NCI-H2227 treated with DMSO at 0.1 percent for 48 hours (cell line): ENCODE measurements around the gene AUTS2.

Source experiments
- DNase-seq: peaks from one replicate; lab custom pipeline; 2025; lab: John Stamatoyannopoulos, UW

AUTS2 gene

DNA sequence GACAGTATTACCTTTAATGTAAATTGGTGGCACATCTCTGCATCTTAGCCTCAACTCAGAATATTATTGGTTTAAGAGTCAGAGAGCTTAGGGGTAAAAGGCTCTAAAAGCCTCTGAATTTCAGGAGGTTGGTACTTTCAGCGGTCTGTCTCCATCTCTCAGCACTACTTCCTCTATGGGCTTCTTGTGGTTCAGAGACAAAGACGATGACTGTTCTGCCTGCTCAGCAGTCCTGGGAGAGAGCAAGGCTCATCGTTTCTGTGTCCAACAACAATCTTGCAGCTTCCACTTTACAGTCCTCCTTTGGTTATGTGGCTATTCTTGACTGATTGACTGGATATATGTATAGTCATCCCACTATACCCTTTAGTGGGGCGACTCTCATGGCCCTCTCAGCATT lies 394.7 kb downstream of the AUTS2 start:
- no peak for DNase-seq

DNA sequence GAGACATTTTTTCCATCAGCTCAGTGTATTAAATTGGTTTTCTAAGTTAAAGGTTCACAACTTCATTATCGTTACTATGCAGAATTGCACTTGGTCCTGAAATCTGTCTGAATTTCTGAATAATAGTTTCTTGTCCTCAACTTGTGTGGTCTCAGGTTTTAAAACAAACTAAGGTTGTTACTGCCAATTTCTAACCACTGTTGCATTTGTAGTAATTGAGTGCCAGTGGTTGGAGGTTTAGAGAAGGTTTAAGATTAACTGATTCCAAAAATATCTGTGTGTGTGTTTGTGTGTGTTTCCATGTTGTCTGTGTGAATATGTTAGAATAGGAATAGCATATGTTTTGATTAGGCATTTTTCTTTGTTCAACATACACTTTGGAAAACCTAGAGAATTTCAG lies 395.9 kb downstream of the AUTS2 start:
- no peak for DNase-seq

DNA sequence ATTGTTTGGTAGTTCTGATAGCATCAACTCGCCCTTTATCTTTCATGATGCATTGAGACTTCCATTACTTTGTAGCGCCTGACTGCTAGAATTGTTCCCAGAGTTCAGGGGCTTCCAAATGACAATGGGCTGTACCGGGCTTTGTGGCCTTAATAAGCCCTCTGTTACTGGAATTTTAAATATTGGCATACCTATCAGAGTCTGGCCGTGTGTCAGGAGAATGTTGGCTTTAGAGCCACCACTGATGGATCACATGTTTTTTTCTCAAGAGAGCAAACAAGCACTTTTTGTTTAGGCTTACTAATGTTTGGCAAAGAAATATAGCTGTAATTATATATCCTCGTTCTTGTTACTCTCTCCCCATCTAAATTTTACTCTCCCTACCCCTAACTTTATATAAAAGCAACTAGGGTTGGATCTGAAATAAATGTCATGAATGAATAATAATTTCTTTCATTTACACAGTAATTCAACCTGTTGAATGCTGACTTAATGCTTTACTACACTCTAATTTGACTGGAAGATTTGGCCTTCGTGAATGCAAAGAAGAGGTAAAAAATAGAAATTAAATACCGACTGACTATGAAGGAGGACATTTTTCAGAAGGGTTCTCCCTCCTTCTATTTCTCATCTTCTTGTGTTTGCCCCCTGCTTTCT lies 396.7 kb downstream of the AUTS2 start:
- DNase-seq: no peak

DNA sequence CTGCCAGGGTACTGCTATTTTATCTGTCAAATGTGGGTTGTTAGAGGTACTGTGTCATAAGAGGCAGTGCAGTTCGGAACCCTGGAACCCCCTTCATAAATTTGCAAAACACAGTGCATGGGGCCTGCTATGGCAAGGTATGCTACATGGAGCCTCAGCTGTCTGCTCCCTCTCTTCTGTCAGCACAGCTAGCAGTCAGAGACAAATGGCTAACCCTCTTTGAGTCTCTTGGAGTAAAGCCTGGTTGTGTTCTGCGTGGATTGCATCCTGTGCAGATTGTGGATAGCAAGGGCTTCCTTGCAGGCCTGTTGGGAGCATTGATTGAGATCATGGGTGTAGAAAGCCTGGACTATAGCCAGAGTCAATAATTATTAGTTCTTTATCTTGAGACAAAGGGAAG lies 397.8 kb downstream of the AUTS2 start:
- no peak for DNase-seq

DNA sequence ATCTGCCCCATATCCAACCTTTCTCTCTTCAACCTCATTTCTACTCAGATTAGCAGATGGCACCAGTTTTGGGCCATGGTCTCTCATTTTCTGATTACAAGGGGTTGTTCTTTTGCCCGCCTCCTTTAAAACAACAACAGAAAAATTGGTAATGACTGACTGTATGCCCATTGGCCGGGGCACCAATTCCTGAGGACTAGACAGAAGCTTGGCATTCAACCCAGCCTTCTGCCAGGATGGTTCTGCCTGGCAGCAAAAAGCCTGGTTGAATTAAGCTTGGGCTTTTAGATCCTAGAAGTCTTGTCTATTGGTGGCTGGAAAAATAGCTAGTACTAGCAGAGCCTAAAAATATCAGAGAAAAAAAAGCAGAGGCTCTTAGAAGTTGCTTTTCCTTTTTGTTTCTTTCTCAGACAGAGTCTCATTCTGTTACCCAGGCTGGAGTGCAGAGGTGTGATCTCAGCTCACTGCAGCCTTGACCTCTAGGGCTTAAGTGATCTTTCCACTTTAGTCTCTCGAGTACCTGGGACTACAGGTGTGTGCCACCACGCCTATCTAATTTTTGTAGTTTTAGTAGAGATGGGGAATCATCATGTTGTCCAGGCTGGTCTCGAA lies 402.6 kb downstream of the AUTS2 start:
- no peak for DNase-seq

DNA sequence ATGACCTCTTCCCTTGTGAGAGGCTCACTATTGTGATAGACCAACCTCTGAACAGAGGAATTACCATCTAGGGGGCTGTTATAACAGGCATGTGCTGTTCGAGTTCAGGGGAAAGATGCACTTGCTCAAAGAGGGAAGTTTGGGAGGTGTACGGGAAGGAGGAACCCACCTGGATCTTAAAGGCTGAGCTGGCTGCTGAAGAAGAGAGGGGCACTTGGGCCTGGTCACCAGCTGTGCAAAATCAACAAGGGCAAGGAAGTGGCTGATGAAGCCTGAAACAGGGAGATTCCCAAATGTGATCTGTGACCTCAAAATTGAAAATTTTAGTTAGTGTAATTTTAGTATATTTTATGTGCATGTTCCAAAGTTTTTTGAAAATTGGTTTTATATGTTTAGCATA lies 407.2 kb downstream of the AUTS2 start:
- DNase-seq: no peak

DNA sequence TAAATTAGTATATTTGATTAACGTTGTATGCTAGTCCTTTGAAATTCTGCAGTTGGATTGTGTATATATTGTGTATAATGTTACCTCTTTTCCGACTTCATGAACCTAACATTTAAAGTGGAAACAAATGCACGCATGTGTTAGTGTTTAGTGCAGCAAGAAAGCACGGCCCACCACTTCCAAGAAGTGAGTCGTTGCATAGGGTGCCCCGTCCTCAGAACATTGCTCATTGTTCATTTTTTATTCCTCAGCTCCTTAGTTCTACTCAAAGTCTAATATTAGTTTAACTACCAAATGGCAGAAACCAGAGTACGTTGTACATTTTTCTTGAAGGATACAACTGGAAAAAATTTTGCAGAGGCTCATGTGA lies 407.6 kb downstream of the AUTS2 start:
- no peak for DNase-seq

DNA sequence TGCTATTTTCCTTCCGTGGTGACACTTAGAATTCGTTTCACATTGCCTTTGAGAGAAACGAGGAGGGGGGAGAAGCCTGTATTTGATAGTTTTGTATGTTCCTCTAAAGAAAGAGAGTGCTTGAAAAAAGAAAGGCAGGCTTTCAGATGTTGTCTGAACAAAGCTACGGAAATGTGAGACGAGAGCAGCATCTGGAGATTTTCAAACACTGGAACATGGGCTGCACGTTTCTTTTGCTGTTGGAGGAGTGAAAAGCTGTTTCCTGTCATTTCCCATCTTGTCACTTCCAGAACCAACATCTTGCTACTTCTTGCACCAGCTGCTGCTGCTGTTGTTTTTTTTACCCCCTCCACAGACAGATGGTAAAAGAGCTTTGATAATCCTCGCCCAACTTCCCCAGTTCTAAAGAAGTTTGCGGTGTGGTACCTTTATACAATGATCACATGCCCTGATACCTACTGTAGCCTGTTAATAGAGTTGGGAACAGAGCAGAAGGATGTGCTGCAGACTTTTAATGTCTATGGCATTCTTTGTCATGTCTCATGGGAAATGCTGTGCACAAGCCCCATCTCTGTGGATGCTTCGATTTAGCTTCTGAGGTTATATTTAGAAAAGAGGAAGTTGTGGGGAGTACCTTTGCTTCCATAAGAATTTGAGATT lies 408.1 kb downstream of the AUTS2 start:
- no peak for DNase-seq

DNA sequence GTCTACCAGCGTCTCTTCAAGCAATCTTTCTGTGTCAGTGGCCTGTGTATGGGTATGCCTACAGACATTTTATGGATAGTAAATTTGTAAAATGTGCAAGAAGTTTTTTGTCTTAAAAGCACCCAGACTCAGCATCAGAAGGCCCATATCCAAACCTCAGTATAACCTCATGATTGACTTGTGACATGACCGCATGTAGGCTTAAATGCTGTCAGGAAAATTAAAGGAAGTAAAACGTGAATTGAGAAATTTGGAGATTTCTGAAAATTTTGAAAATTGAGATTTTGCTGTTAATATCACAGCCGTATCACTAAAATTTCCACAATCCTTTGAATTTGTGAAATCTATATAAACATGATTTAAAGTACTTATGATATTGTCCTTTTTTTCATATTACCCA lies 410.2 kb downstream of the AUTS2 start:
- DNase-seq: no peak

DNA sequence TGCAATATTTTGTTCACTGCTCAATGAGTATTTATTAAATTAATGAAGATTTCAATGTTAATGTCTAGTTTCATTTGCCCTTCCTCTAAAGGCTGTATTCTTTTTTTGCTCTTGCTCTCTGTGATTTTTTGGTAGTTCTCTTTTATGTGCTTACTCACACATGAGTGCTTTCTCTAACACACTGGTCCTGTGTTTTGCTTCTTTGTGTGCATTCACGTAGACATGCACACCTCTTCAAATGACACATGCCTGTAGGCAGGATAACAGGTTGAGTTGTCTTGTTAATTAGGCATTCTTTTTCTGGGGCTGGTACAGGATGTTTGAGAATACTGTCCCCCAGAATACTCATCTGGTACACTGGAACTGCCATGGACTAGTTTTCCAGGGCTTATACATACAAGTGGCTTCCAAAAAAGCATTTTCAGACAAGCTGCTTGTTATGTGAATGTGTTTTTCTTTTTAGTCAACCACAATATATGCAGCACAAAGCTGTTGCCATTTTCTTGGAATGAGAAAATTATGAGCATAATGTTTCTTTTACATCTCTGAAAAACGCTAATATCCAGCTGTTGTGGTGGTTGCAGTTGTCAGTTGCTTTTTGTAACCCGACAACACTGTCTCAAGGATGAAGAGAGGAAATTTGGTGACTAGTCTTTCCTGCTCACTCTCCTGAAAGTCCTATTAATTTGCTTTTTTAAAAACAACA lies 416.4 kb downstream of the AUTS2 start:
- no peak for DNase-seq

DNA sequence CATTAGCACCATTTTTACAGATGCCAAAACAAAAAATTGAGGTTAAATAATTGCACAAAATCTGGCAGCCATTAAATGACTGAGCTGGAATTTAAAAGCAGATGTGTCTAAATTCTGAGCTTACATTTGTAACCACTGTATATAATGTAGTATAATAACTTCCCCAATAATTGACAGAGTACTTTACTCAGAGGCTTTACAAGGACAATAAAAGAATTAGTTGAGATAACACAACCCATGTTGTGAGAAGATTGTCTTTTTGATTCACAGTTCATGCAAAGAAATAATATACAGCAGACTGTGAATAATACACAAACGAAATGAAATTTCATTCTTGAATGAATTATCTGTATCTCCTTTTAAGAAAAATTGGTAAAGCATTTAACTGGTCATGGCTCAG lies 417.1 kb downstream of the AUTS2 start:
- no peak for DNase-seq

DNA sequence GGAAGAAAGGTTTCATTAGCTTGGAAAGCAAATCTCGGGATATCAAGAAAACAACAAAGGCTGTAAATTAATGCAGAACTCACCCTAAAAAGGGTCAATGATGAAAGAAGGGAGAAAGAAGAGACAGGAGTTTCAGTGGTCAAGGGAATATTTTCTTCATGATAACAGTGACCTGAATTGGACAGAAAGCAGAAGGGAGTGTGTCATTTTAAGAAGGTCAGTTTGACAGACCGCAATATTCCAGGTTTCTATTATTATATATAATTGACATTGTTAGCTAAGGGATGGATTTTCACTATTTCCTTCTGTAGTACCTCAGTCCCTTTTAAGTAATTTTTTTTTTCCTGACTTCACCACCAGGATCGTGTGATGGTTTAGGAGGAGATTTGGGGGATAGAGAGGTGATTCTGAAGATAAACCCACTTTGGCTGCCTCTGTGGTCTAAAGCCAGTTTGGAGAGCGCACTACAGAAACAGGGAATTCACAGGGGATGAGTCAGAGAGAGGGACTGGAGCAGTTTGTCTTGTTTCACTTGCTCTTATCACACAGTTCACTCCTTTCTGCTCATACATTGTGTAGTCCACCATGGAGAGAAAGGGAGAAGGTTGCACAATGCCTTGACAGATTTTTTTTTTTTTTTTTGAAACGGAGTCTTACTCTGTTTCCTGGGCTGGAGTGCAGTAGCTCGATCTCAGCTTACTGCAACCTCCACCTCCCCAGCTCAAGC lies 417.9 kb downstream of the AUTS2 start:
- no peak for DNase-seq

DNA sequence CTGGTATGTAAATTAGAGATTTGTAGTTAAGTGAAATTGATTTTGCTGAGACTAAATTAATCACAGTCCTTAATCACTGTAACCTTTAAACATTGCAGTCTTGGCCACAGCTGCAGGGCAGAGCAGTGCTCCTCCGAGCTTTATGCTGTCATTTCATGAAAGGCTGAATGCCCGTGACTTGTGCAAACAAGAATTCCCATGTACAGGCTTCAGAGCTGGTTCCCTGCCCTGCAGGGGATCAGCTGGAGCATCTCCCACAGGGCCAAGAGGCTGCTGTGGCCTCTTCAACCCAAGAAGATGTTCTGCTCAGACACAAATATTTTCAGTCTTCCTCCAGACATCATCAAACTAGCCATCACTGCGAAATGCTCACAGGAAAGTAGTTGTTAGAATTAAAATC lies 419.1 kb downstream of the AUTS2 start:
- no peak for DNase-seq

DNA sequence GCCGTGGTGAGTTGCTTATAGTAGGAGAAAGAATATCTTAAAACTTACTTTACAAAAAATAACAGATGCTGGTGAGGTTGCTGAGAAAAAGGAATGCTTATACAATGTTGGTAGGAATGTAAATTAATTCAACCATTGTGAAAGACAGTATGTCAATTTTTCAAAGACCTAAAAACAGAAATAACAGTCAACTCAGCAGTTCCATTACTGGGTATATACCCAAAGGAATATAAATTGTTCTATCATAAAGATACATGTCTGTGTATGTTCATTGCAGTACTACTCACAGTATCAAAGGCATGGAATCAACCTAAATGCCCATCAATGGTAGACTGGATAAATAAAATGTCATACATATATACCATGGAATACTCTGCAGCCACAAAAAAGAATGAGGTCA lies 420.4 kb downstream of the AUTS2 start:
- no peak for DNase-seq

DNA sequence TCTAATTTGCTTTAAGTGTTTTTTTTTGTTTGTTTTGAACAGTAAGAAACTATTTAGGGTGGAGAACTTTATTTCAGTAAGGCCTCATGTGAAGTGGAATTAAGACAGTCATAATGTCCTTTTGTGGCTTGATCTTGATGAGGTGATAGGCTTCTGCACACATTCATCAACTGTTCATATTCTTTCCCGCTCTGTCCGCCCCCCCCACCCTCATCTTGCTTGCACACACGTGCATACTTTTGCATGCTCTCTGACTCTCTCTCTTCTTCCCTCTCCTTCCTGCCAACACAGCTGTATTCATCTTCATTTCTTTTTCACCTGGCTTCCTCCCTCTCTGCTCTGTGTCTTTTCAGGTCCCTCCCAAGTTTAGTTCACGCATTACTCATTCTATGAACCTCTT lies 429.6 kb downstream of the AUTS2 start:
- no peak for DNase-seq

DNA sequence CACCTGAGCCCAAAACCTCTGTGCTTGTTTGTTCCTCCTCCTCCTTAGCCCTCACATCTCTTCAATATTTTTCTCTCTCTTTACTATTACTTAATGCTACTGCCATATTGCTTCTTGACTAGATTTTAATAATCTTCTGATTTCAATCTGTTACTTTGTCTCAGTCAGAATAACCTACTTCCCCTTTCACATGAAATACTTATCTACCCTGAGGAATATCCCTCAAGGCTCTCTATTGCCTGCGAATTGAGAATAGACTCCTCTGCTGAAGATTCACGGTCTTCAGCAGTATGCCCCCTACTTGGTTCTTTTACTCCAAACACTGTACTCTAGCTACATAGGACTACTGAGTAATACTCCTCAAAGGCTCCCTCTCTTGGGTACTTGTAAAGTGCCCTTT lies 430.3 kb downstream of the AUTS2 start:
- no peak for DNase-seq

DNA sequence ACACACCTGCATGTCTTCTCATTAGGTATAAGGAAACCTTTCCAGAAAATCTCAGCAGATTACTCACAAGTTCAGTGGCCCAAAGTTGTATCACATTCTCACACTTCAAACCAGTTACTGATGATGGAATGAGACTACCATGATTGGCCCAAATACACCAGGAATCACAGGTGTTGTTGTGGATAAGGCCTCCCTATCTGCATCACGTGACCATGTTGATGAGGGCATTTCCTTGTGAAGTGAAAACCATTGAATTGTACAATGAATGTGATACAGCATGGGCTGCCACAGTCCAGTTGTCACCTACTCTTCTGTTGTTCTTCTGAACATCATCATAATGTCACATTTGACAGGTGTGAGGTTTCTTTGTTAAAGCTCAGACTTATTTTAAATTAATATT lies 431.7 kb downstream of the AUTS2 start:
- DNase-seq: no peak

DNA sequence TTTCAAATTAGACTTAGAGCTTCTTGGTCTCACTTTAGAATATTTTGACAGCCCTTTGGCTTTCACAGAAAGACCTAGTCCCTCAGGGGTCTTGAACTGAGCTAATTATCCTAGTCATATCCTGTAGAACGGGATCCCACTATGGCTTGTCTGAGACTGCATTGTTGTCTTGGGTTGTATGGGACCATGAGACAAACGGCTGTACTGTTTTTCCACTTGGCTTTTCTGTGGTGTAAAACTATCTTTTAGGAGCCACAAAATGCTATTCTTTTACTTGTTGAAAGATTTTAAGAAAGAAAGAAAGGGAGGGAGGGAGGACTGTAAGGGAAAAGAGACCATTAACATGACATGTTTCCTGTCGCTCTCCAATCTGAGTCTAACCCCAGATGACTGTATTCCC lies 432.5 kb downstream of the AUTS2 start:
- no peak for DNase-seq

DNA sequence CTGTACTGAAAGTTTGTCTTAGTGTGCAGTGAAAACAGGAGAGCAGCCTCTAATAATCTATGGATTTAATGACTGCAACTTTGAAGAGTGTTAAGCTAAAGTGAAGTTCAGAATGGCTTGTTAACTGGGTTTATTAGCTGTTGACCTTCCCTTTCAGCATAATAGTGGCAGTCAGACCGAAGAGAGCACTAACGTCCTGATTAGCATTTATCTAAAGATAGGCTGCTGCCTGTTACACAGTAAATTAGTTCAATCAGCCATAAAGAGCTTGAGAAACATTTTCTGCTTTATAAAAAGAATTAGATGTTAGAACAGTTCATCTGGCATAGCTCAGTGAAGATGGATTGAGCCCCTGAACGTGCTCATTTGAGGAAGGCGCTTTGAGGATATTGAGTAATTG lies 433.0 kb downstream of the AUTS2 start:
- peak; percentile 65 for DNase-seq

DNA sequence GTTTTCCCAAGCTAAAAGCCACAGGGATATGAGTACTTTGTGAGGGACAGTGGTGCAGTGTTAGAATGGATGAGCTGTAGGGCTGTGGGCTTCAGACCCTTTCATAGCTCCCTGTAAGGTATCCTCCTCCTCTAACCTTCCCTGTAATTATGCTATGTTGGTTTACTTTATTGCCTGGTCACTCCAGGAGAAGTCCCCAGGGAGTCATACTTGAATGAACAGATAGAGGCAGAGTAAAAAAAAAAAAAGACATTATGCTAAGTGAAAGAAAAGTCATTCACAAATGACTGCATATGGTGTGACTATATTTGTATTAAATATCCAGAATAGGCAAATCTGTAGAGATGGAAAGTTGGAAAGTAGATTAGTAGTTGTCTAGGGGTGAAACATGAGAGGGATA lies 434.4 kb downstream of the AUTS2 start:
- DNase-seq: peak; percentile 39

DNA sequence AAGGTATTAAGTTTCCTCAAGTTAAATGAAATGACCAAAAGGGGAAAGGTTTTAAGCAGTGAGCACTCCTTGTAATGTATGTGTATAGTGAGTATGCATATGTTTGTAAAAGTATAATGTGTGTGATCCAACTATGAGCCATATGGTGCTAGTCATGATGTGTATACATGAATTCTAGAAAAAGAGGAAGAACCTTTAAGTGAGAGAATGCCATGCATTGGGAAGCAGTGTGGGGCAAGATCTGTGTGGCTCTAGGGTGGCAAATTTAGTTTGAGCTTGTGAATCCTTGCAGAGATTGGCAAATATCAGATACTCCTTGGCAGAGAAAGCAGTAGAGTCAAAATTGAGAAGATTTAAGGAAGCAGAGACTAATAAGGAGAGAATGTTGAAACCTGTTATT lies 435.0 kb downstream of the AUTS2 start:
- no peak for DNase-seq

DNA sequence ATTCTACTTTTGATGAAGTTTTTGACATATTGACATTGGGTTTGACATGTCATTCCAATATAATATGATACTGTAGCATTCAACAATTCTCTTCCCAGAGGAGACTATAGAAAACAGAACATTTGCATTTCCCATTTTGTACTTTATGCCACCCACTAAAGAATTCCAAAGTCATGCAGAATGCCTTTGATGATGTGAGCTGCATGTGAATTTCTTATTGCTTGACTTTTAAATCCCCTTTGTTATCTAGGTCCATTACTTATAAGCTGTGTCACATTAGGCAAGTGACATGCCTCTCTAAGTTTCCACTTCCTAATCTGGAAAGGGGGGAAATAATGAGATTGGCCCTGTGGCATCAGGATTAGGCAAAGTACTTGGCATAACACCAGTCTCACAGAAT lies 436.7 kb downstream of the AUTS2 start:
- no peak for DNase-seq

DNA sequence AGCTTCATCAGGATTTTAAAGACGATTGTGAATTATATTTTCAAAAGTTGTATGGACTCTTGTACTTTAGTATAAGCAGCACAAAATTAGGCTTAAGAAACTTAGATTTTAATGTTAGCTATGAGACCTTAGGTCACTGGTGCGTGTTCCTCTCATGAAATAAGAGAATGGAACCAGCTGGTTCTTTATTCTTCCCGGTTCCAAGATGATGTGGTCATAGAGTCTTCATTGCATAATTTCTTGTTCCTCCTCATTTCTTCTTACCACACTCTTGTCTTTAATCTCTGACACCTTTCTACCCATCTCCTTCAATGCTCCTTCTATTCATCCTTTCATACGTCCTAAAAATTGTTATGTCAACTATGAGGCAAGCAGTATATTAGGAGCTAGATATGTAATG lies 437.2 kb downstream of the AUTS2 start:
- no peak for DNase-seq
